CD4-positive, alpha-beta T cell treated with Interleukin-17A for 1 hour (primary cell): ENCODE results near the gene CCDC174.
"Not testable (repeated sequence)": the region's sequence is repeated elsewhere in the genome, so short reads cannot be mapped to it uniquely, and the experiment has no call there.

Experiments used
- DNase-seq: peaks from one replicate; pipeline ENCODE4 v3.0.0-alpha.2; 2020

The CCDC174 gene

GRCh38 chr3:14651440-14652251 lies at the start of gene CCDC174:
TSS of gene CCDC174 (plus strand) at chr3:14651762. CDS start at chr3:14651837, 75 bp downstream.
- DNase-seq, result peak; percentile 99

GRCh38 chr3:14602006-14602803 lies 49.4 kb upstream of the CCDC174 start:
- DNase-seq, result no peak

DNA sequence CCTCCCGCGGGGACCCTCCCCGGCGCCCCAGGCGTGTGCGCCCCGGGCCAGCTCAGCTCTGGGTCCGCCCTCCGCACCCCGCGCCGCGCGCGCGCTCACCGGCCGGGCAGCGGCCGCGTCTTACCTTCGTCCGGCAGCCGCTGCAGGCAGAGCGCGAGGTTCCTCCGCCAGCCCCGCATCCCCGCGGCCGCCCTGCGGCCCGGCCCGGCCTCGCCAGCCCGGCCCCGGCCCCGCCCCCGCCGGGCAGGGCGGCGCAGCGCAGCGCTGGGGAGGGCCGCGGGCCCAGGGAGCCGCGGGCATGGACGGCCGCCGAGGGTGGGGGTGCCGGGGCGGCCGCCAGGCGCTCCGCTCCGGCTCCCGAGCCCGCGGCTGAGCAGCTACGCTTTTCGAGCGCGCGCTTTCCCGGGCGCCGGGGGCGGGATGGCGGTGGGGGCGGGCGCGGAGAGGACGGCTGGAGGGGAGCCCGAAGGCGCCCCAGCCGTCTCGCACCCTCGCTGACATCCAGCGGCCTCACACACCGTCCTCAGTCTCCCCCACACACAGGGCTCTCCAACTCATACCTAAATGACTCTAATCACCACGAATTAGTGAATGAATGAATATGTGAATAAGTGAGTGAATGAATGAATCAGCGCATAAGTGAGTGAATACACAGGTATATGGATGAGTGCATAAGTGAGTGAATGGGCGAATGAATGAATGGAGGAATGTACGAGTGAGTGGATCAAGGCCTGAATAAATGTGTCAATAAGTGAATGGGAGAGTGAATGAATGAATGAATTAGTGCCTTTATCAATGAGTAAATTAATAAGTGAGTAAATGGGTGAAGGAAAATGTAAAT lies 48.5 kb upstream of the CCDC174 start:
- DNase-seq, result no peak

GRCh38 chr3:14605067-14605466 lies 46.5 kb upstream of the CCDC174 start:
- no peak for DNase-seq

DNA sequence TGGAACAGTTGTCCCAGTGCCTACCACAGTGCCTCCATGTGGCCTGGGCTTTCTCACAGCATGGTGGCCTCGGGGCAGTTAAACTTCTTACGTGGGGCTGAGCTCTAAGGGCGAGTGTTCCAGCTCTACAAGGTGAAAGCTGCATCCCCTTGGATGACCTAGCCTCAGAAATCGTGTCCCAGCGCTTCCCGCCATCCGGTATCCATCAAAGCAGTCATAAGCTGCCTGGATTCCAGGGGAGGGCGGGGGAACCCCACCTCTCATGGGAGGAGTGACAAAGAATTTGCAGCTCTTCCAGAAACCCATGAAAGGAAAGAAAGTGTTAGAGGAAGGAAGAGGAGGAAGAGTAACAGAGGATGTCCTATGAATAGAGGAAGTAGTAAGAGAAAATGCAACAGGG lies 45.8 kb upstream of the CCDC174 start:
- DNase-seq, result no peak

GRCh38 chr3:14606669-14607339 lies 44.8 kb upstream of the CCDC174 start:
- DNase-seq, result no peak

- DNase-seq, result no peak
These were observed 43.3 kb upstream of the CCDC174 start for GRCh38 chr3:14608298-14608697.

DNA sequence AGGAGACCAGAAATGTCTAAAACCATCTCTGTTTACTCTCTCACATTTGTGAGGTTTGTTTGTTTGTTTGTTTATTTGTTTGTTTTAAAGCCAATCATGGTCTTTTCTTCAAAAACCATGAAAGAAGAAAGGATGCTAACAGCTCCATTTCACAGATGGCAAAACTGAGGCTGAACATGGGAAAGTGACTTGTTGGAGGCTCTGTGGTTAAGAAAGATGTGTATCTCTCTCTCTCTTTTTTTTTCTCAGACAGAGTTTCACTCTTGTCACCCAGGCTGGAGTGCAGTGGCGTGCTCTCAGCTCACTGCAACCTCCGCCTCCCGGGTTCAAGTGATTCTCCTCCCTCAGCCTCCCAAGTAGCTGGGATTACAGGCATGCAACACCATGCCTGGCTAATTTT lies 42.5 kb upstream of the CCDC174 start:
- not testable (repeated sequence) for DNase-seq

GRCh38 chr3:14609506-14609905 lies 42.1 kb upstream of the CCDC174 start:
- no peak for DNase-seq

DNA sequence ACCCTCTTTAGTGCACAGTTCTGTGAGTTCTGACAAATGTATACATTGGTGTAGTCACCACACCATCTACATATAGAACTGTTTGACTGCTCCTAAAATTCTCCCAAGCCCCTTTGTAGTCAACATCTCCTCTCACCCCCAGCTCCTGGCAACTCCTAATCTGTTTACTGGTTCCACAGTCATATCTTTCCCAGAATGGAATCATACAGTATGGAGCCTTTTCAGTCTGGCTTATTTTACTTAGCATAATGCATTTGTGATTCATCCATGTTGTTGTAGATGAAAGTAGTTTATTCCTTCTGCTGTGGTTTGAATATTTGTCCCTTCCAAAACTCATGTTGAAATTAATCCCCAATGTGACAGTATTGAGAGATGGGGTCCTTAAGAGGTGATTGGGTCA lies 41.6 kb upstream of the CCDC174 start:
- DNase-seq, result no peak

- DNase-seq, result no peak
These were observed 37.4 kb upstream of the CCDC174 start for GRCh38 chr3:14614189-14614588.

DNA sequence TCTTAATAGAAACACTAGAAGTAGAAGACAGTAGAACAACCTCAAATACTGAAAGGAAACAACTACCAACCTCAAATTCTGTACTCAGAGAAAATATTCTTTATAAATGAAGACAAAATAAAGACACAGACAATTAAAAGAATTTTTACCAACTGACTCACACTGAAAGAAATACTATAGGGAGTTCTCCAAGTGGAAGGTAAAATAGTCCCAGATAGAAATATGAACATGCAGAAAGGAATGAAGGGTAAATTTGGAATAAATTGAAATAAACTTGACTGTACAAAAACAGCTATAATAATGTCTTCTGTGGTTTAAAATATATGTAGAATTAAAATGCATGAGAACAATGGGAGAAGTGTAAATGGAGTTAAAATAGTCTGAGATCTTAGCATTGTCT lies 36.7 kb upstream of the CCDC174 start:
- DNase-seq, result no peak

DNA sequence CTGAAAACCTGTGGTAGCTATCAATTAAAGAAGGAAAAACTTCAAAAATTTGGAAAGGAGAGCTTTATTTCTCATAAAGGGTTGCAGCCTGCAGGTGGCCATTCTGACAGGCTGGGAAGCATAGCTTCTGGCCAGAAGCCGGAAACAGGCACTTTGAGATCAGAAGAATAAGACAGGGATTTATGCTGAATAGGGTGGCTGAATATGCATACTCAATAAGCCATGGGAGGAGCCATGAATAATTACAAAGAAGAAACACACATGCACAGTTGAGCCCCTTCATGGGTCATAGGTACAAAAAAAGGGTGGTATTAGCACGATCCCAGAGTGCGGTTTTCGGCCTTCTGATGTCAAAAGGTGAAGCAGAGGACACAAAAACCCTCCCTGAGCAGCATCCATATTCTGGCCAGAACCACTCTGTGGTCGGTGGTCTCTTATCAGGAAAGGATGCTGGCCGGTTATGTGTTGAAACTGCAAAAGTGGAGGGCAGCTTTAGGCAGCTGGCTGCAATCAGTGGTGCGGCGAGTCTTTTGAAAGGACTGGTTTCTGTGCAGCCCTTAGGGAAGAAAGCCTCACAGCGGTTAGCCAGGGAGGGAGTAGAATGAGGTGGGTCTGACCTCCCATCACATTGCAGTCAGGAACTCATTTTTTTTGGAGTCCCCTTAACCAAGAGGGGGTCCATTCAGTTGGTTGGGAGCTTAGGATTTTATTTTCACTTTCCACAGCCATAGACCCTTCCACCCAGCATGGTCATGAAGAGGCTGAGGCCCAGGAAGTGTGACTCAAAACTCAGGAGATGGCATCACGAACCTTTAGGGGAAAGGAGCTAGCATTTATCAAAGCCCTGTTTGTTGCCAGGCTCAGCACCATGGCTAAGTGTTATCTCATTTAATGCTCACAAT lies 34.7 kb upstream of the CCDC174 start:
- no peak for DNase-seq

DNA sequence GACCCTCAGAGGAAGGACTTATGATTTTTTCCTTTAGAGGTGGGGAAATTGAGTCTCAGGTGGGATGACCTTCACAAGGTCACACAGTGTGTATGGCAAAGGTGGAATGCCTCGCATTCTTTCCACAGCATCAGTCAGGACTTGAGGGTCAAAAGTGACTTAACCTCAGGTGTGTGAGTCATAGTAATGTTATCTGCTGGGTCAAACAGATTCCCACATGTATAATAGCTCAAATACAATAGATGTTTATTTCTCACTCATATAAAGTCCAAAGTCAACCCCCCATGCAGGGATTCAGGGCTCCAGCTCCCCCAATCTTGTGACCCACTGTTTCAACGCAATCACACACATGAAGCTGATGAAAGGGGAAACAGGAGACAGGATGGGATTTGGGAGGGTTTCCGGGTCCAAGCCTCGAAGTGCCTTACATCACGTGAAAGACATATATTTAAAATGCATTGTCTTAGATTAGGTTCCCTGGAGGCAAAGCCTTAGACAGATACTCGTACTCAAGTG lies 34.0 kb upstream of the CCDC174 start:
- DNase-seq, result no peak

GRCh38 chr3:14619605-14620004 lies 32.0 kb upstream of the CCDC174 start:
- DNase-seq, result no peak

GRCh38 chr3:14620512-14620911 lies 31.1 kb upstream of the CCDC174 start:
- no peak for DNase-seq

GRCh38 chr3:14621093-14621492 lies 30.5 kb upstream of the CCDC174 start:
- no peak for DNase-seq

- no peak for DNase-seq
These were observed 29.2 kb upstream of the CCDC174 start for GRCh38 chr3:14622368-14622767.

GRCh38 chr3:14623569-14624051 lies 28.0 kb upstream of the CCDC174 start:
- no peak for DNase-seq

DNA sequence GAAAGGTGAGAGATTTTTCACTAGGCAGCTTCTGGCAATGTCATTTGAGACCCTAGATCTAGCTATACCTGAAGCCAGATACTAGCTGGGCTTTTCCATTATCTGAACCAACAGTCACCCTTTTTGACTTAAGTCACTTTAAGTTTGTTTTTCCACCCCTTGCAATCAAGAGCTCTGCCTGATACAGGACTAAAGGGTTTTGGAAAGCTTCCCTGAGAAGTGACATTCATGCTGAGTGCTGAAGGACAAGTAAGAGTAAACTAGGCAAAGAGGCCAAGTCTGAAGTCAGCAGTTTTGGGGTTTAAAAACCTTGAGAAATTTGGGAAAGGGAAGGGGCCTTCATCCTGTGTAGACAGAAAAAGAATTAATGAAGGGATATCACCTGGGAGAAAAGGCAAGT lies 27.1 kb upstream of the CCDC174 start:
- DNase-seq, result no peak

DNA sequence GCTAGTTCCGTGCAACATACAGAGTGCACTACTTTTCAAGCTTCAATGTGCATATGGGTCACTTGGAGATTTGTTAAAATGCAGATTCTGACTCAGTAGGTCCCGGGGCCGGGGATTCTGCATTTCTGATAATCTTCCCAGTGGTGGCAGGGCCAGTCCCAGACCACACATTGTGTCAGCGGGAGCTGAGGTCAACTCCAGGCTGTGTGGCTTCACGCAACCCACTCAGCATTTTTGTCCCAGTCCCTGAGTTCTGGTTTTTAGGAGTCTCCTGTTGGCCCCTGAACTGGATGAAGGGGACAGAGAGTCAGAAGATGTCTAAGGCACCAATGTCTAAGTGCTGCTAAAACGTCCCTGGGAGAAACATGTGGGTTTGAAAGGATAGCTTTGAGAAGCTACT lies 26.1 kb upstream of the CCDC174 start:
- no peak for DNase-seq
